ENCODE data around the gene MSH5.

The MSH5 gene

GRCh38 chr6:31750411-31751022 lies 10.7 kb downstream of the MSH5 start:
- in situ Hi-C loops (cut with HindIII; ENCODE audit: low sequenced_read_pairs) = no loop called here

- in situ Hi-C loops (cut with HindIII; ENCODE audit: low sequenced_read_pairs) = no loop called here
These were observed 13.0 kb downstream of the MSH5 start for GRCh38 chr6:31752739-31753319.

GRCh38 chr6:31758281-31758680 lies 18.5 kb downstream of the MSH5 start:
- in situ Hi-C loops (cut with HindIII; ENCODE audit: low sequenced_read_pairs) = no loop called here

GRCh38 chr6:31760790-31761189 lies 21.0 kb downstream of the MSH5 start:
- in situ Hi-C loops (cut with HindIII; ENCODE audit: low sequenced_read_pairs) = no loop called here

- in situ Hi-C loops (cut with HindIII; ENCODE audit: low sequenced_read_pairs) = no loop called here
These were observed 21.5 kb downstream of the MSH5 start for GRCh38 chr6:31761343-31761742.

- in situ Hi-C loops (cut with HindIII; ENCODE audit: low sequenced_read_pairs) = no loop called here
These were observed 22.6 kb downstream of the MSH5 start, which contains the start of gene SAPCD1 for GRCh38 chr6:31762356-31762755. SAPCD1 (plus strand) TSS chr6:31762656; CDS start chr6:31763055, 399 bp downstream.

- in situ Hi-C loops (cut with HindIII; ENCODE audit: low sequenced_read_pairs) = no loop called here
These were observed 23.2 kb downstream of the MSH5 start for GRCh38 chr6:31762878-31763618.

- in situ Hi-C loops (cut with HindIII; ENCODE audit: low sequenced_read_pairs) = no loop called here
These were observed 23.8 kb downstream of the MSH5 start for GRCh38 chr6:31763619-31763940.

- in situ Hi-C loops (cut with HindIII; ENCODE audit: low sequenced_read_pairs) = no loop called here
These were observed 24.4 kb downstream of the MSH5 start for GRCh38 chr6:31764198-31764597.

- in situ Hi-C loops (cut with HindIII; ENCODE audit: low sequenced_read_pairs) = no loop called here
These were observed 25.7 kb downstream of the MSH5 start for GRCh38 chr6:31765559-31765909.

- in situ Hi-C loops (cut with HindIII; ENCODE audit: low sequenced_read_pairs) = no loop called here
These were observed 26.3 kb downstream of the MSH5 start for GRCh38 chr6:31765910-31766794.

GRCh38 chr6:31767096-31767645 lies 27.4 kb downstream of the MSH5 start:
- in situ Hi-C loops (cut with HindIII; ENCODE audit: low sequenced_read_pairs) = no loop called here

GRCh38 chr6:31768363-31769257 lies 28.8 kb downstream of the MSH5 start:
- in situ Hi-C loops (cut with HindIII; ENCODE audit: low sequenced_read_pairs) = no loop called here

GRCh38 chr6:31769684-31770371 lies 30.0 kb downstream of the MSH5 start:
- in situ Hi-C loops (cut with HindIII; ENCODE audit: low sequenced_read_pairs) = no loop called here

GRCh38 chr6:31770860-31771259 lies 31.1 kb downstream of the MSH5 start:
- in situ Hi-C loops (cut with HindIII; ENCODE audit: low sequenced_read_pairs) = no loop called here

- in situ Hi-C loops (cut with HindIII; ENCODE audit: low sequenced_read_pairs) = no loop called here
These were observed 32.2 kb downstream of the MSH5 start for GRCh38 chr6:31771992-31772358.

GRCh38 chr6:31775184-31775583 lies 35.4 kb downstream of the MSH5 start:
- in situ Hi-C loops (cut with HindIII; ENCODE audit: low sequenced_read_pairs) = no loop called here

GRCh38 chr6:31775633-31776484 lies 36.1 kb downstream of the MSH5 start:
- in situ Hi-C loops (cut with HindIII; ENCODE audit: low sequenced_read_pairs) = no loop called here

Measured in DLD1 (cell line).